Measurements from ENCODE around the gene CYB5B.

CYB5B gene

DNA sequence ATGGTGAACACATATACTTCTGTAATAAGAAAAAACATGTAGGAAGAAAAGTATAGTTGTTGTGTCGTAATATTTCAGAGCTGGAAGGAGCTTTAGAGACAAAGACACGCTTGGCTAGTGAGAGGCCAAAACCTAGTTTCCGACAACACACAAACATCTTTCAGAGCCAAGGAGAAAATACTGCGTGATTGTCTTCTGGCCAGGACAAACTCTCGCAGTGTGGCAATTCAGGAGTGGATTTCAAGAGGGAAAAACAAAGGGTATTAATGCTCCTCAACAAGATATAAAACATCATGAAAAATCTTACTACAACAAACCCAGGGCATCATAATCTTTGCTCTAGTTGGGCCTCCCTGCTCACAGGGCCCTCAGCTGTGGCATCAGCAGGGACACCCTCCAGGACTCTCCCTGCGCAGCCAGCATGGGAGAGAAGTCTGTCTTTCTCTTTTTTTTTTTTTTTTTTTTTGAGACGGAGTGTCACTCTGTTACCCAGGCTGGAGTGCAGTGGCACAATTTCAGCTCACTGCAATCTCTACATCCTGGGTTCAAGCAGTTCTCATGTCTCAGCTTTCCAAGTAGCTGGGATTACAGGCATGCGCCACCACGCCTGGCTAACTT, 66.4 kb downstream of the CYB5B start:
- DNase-seq = no peak

DNA sequence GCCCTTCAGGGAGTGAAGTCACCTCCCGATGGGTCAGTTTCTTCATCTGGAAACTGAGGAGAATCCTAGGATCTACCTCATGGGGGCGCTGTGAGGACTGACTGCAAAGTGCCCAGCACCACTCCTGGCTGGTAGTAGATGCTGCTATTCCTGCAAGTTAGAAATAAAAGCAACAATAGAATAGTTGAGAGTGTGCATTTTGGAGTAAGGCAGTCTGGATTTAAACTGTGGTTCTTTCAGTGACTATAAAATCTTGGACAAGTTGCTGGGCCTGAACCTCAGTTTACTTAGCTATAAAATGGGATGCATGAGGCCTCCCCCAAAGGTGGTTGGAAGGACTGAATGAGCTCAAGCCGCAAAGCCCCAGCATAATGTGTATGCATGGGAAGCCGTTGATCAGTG, 70.6 kb downstream of the CYB5B start:
- DNase-seq = no peak

- no peak for DNase-seq
Measured at GRCh38 chr16:69495821-69496220, 71.4 kb downstream of the CYB5B start.

DNA sequence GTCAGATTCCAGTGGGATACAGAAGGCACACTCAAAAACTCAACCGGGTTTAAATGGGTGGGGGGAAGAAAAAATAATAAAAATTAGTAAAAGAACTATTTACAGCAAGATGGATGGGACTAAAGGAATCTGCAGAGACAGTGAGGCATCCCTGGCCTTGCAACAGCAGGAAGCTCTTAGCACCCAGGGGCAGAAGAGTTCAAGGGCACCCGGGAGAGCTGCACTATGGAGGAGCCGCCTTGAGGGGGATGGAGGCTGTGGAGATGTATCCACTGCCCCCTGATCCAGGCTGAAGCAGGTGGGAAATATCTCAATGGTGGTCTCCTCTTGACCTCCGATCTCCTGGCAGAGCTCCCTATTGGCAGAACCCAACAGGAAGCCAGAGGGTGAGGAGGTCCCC, 72.0 kb downstream of the CYB5B start:
- no peak for DNase-seq

- no peak for DNase-seq
Measured at GRCh38 chr16:69496896-69497295, 72.5 kb downstream of the CYB5B start.

DNA sequence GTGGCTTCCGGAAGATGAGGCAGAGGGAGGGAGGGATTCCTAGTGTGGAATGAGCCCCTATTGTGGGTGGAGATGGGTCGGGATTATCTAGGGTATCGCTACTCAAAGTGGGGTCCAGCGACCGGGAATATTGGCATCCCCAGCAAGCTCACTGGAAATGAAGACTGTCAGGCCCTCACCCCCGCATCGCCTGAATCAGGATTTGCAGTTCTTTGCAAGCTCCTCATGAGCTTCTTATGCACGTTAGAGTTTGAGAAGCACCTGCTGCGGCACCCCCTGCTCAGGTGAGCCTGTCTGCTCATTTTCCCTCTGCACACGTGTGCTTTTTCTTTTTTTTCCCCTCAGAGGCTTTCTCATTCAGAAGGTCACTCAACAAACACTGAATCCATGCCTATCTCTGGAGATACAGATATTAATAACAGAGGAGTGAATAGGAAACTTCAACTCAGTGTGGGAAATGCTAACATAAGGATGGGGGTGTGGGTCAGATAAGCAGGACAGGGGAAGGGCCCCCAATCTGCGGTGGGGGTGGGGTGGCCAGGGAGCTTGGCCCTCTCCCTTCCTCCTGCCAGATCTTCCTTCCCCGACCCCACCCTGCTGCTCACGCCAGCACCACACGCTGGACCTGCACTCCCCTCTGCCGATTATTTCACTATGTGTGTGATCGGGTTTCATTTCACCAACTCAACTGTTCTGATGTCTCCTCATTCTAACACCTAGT, 73.6 kb downstream of the CYB5B start:
- DNase-seq = no peak

DNA sequence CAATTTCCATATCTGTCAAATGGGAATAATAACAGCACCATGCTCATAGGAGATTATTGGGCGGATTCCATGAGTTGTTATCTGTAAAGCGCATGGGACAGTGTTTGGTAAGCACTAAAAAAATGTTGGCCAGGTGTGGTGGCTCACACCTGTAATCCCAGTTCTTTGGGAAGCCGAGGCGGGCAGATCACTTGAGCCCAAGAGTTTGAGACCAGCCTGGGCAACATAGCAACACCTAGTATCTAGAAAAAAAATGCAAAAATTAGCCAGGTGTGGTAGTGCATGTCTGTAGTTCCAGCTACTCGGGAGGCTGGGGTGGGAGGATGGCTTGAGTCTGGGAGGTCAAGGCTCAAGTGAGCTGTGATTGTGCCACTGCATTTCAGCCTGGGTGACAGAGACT, 74.5 kb downstream of the CYB5B start:
- DNase-seq = no peak

GRCh38 chr16:69499541-69500230, 75.3 kb downstream of the CYB5B start:
- no peak for DNase-seq

GRCh38 chr16:69500496-69500895, 76.1 kb downstream of the CYB5B start:
- DNase-seq = no peak

DNA sequence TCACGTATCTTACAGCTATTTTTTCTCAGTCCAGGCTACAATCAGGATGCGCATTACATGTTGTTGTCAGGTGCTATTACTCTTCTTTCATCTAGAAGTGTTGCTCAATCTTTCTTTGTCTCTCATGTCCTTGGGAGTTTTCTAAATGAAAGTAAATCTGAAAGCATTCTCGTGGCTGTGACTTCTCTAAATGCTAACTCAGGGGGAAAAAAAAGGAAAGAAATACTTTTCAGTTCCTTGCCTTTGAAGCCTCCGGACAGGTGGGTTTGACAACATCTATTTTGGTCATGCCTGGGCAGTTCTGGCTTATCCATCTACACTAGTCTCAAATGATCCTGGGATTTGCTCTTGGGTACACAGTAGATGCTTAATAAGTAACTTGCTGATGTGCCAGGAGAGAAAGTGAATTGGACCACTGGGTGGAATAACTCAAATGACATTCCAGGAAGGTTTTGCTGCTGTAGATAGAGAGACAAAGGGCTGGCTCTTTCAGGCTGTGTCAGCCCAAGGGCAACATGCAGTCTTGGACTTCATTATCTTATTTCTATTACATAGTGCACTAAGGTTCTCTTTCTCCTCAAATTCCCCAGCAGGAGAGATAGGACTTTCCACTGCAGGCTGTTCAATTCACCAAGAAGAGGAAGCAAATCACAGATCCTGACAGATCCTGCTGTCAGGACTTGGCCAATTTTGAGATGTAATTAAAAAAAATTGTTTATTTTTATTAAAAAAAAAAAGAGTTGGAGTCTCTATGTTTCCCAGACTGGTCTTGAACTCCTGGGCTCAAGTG, 77.7 kb downstream of the CYB5B start:
- no peak for DNase-seq

GRCh38 chr16:69503244-69503643, 78.8 kb downstream of the CYB5B start:
- DNase-seq = no peak

- no peak for DNase-seq
Measured at GRCh38 chr16:69508033-69508755, 83.8 kb downstream of the CYB5B start.

DNA sequence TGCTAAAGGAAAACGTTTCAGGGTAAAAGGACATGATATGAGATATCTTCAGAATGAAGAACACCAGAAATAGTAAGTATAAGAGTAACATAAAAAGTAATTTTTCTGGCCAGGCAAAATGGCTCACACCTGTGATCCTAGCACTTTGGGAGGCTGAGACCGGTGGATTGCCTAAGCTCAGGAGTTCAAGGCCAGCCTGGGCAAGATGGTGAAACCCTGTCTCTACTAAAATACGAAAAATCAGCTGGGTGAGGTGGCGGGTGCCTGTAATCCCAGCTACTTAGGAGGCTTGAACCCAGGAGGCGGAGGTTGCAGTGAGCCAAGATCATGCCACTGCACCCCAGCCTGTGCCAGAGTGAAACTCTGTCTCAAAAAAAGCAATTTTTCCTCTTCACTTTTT, 84.7 kb downstream of the CYB5B start:
- no peak for DNase-seq

DNA sequence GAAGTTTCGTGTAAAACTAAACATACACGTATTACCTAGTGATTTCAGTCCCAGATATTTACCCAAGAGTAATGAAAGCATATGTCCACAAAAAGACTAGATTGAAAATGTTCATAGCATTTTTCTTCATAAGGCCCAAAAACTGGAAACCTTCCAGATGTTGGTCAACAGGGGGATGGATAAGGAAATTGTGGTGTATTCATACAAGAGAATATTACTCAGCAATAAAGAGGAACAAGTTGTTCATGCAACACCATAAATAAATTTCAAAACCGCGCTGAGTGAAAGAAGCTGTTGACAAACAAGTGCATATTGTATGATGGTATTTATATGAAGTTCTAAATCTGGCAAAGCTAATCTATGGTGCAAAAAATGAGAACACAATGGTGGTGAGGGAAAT, 87.2 kb downstream of the CYB5B start:
- no peak for DNase-seq

DNA sequence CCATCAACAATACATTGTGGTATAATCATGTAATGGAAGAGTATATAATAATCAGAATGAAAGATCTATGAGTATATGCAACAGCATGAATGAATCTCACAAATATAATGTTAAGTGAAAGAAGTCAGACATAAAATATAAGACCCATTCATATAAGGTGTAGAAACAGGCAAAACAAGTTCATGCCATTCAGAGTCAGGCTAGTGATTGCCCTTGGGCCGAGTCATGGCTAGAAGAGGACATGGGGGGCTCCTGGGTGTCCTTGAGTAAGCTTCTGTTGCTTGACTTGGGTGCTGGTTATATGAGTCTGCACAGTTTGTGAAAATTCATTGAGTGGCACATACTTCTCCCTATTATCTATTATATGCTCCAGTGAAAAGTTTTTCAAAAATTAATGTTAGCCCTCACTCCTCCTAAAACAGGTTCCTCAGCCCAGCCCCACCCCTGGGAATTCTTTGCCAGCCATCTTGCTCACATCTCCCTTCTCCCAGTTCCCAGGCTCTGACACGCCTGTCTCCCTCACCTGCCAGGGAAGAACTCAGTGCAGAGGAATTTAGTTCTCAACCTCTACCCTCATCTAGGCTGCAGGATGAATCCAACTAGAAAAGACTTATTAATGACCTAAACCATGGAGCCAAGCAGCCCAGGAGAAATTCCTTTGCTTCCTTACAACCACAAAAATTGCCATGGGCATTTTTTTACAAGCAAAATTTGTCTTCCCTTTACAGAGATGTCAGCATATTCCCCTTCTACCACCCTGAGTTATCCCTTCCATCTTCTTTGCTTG, 89.0 kb downstream of the CYB5B start:
- DNase-seq = no peak

DNA sequence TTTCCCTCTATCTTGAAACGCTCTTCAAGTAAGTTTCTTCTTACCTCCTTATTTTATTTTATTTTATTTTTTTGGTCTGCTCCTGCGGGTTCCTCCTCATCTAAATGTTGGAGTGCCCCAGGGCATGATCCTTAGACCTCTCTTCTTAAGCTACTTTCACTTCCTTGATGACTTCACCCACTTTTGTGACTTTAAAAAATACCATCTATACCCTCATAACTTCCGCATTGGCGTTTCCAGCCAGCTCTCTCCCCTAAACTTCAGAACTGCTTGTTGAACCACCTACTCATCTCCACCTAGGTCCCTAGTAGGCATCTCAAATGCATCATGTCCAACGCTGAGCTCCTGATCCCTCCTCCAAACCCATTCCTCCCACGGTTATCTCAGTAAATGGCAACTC, 89.9 kb downstream of the CYB5B start:
- no peak for DNase-seq
